Measurements from ENCODE around the gene PIP5K1C.

PIP5K1C gene

GRCh38 chr19:3721131-3721886 is 21.0 kb upstream of the PIP5K1C start:
- no peak for FAIRE-seq

DNA sequence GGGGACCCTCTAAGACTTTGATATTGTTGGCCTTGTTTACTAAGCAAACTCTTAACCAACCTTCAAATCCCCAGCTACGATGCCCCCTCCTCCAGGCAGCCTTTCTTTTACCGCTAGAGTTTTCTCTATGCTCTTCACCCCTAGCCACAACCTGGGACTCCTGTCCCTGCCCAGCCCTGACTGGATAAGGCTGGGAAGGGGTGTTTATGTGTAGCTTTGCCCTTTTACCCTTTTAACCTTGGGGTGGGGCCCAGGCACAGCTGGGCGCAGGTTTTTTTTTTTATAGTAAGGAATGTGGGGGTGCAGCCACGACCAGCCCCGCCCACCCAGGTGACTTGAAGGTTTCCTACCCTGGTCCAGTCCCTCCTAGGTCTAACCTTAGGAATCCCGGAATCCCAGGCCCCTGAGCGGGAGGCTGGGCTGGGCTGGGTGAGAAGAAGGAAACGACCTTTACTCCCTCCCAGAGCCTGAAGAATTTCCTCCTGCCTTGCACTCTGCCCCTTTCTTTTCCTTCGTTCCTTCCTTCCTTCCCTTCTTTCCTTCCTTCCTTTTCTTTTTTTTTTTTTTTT is 20.2 kb upstream of the PIP5K1C start:
- FAIRE-seq: no peak

- FAIRE-seq: no peak
Observed at GRCh38 chr19:3719868-3720267, 19.6 kb upstream of the PIP5K1C start.

GRCh38 chr19:3716147-3716668 is 15.9 kb upstream of the PIP5K1C start:
- FAIRE-seq: no peak

- no peak for FAIRE-seq
Observed at GRCh38 chr19:3712663-3713611, 12.7 kb upstream of the PIP5K1C start.

DNA sequence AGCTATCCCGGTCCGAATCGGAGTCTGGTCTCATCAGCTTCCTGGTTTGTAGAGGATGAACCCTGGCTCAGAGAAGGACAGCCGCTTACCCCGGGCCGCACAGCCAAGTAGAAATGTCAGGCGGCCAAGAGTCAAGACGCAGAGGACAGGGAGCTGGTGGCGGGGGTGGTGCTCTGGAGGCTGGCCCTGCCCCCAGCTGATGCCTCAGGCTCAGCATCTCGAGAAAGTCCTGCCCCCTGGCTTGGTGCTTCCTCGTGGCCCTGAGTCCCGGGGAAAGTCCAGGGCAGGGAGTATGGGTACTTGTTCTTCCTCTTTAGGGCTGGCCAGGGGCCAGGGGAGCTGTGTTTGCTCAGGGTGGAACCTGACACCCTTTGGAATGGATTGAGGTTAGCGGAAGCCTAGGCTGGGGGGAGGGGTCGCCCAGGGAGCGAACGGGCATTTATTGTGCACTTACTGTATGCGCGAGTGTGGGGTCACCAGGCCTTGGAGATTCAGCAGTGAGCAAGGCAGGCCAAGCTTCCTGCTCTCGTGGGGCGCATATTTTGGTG is 10.1 kb upstream of the PIP5K1C start:
- FAIRE-seq: no peak

GRCh38 chr19:3708207-3708931 is 8.1 kb upstream of the PIP5K1C start, which contains the start of gene TJP3:
Gene TJP3 (plus strand): TSS chr19:3708384. CDS start chr19:3728433, 20,049 bp downstream.
- FAIRE-seq: no peak

GRCh38 chr19:3707868-3708206 is 7.6 kb upstream of the PIP5K1C start:
- FAIRE-seq: no peak

GRCh38 chr19:3701200-3701599 is 932 bp upstream of the PIP5K1C start:
- FAIRE-seq: no peak

- no peak for FAIRE-seq
Observed at GRCh38 chr19:3699741-3700241, 477 bp downstream of the PIP5K1C start.

DNA sequence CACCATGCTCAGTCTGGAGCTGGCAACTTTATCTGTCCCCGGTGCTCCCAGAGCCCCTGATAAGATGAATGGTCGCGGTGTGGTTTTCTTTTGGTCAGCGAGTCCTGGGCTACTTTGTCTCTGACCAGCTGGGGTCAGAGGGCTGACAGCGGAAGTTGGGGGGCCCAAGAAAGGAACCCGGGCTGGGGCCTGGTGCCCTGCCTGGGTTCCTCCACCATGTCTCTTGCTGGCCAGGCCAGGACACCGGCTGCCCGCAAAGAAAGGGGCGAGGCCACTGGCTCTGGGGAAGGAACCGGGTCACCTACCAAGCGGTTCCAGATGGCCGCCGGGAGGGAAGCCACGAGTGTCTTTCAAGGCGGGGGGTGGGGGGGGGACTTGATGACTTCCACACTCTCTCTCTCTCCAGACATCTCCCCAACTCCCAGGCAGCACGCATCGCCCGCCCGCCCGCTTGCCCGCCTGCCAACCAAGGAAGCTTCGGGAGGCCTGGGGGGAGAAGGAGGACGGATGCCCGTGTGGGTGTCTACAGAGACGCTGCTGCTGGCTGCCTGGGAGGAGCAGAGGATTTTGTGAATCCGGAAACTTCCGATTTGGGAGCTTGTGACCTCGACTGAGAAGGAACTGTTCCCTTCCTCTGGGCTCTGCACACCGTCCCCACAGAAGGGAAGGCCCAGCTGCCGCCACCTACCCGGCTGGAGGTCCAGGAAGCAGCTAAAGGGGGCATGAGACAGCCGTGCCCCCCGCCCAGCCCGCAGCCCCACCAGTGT is 1.1 kb downstream of the PIP5K1C start:
- no peak for FAIRE-seq

- FAIRE-seq: no peak
Observed at GRCh38 chr19:3698386-3698950, 1.8 kb downstream of the PIP5K1C start.

DNA sequence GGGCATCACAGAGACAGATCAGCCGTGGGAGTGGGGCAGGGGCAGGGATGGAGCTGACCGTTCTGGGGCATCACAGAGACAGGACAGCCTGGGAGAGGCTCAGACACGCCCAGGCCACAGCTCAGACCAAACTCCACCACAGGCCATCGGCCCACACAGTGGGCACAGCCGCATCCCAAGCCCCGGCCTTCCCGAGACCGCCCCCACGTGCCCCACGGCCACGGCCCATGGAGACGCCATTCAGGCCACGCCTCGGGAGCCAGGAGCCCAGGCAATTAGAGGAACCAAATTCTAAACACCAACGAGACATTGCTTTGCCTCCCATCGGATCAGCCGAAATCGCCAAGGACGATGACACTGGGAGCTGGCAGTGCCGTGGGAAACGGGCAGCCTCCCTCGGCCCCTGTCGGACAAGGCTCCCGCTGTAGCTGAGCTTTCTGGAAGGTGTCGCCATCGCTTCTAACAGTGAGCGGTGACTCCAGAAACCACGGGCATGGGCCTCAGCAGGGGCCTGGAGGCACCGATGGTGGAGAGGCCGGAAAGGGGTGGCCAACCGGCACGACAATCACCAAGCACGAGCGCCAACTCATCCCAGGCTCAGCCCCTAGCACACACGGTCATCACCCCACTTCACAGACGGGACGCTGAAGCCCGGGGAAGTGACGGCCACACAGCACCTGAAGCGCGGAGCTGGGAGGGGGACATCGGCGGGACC is 2.4 kb downstream of the PIP5K1C start:
- FAIRE-seq: no peak

DNA sequence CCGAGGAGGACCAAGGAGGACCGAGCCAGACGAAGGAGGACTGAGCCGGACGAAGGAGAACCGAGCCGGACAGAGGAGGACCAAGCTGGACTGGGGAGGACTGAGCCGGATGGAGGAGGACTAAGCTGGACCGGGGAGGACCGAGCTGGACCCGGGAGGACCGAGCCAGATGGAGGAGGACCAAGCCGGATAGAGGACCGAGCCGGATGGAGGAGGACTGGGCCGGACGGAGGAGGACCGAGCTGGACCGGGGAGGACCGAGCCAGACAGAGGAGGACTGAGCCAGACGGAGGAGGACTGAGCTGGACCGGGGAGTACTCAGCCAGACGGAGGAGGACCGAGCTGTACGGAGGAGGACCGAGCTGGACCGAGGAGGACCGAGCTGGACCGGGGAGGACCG is 3.2 kb downstream of the PIP5K1C start:
- no peak for FAIRE-seq

- FAIRE-seq: no peak
Observed at GRCh38 chr19:3696660-3696995, 3.6 kb downstream of the PIP5K1C start.

DNA sequence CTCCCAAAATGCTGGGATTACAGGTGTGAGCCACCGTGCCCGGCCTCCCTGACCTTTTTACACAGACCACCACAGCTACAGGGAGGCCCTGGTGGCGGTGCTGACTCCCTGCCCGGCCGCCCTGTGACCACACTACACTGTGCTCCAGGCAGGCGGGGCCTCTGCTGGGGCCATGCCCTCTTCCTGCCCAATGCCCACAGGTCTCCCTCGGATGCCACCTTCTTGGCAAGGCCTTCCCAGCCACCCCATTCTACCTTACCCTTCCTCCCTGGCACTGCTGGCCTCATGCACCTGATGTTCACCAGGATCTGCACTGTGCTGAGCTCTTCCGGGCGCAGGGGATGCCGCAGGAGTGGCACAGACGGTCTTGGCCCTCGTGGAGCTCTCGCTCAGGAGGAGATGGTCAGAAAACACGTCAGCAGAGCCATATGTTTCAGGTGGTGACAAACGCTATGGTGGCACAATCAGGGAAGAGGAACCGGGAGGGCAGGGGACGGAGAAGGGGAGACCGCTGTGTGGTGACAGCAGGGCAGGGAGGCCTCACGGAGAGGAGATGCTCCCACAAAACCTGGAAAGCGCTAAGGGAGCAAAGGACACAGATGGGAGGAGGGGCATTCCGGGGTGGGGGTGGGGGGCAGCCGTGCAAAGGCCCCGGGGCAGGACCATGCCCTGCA is 4.1 kb downstream of the PIP5K1C start:
- FAIRE-seq: no peak

- FAIRE-seq: no peak
Observed at GRCh38 chr19:3695124-3695733, 5.0 kb downstream of the PIP5K1C start.

GRCh38 chr19:3694361-3695123 is 5.7 kb downstream of the PIP5K1C start:
- no peak for FAIRE-seq

Data from islet of Langerhans (tissue), 1 donor.